Stimulated activated naive CD4-positive, alpha-beta T cell (primary cell): ENCODE results near the gene ELOA.
A peak's percentile ranks its signal among the peaks of the same experiment; 100 is the strongest.
"Not testable (repeated sequence)": the region's sequence is repeated elsewhere in the genome, so short reads cannot be mapped to it uniquely, and the experiment has no call there.

Experiments
- DNase-seq, 6 experiments: peaks; one replicate each; lab custom pipeline; 2025; lab: John Stamatoyannopoulos, UW

The ELOA gene

DNA sequence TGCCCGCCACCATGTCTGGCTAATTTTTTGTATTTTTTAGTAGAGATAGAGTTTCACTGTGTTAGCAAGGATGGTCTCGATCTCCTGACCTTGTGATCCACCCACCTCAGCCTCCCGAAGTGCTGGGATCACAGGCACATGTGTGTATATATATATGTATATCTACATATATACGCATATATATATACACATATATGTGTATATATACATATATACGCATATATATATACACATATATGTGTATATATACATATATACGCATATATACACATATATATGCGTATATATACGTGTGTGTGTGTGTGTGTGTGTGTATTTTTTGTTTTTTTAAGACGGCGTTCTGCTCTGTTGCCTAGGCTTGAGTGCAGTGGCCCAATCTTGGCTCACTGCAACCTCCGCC, 39.9 kb downstream of the ELOA start:
- not testable (repeated sequence) for DNase-seq

DNA sequence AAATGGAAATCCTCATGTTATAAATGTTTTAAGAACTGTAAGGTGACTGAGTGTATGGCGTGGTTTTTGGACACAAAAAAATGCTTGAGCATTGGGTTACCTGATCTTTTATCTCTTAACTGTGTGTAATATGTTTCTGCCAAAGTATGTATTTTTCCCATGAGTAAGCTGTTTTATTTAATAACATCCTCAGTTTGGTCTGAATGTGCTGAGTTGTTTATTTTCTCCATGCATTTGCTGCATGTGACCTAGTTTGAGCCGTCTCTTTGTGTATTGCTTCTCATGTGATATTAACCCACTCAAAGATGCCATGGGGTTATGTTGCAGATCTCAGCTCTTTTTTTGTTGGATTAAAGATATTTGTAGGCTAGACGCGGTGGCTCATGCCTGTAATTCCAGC, 41.6 kb downstream of the ELOA start:
- DNase-seq = no peak

DNA sequence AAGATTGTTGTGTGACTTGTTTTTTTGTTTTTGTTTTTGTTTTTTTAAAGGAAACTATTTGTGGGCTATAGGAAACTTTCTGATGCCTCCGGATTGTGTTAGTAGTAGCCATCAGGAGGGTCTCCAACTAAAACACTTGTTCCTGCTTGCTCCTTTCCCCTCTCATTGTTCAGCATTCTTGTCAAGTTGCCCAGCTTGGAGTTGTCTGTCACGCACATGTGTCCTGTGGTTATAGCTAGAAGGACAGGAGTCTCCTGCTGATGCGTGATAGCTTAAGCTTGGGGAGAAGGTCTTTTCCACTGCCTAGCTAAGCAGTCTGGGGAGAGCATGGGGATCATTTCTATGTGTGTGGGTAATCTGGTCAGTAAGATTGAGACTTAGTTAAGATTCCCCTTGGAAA, 44.4 kb downstream of the ELOA start:
- DNase-seq = no peak

DNA sequence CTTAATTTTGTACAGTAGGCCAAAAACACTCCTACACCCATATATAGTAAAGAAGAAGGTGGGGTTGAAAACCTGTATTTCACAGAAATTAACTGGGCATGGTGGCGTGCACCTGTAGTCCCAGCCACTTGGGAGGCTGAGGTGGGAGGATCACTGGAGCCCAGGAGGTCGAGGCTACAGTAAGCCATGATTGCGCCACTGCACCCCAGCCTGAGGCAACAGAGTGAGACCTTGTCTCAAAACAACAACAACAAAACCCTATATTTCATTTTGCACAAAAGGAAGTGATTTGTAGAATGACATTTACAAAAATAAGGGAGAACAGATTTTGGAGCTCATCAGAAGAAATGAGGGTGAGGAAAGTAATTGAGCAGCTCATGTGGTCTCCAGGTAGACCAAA, 45.4 kb downstream of the ELOA start:
- no peak for DNase-seq

DNA sequence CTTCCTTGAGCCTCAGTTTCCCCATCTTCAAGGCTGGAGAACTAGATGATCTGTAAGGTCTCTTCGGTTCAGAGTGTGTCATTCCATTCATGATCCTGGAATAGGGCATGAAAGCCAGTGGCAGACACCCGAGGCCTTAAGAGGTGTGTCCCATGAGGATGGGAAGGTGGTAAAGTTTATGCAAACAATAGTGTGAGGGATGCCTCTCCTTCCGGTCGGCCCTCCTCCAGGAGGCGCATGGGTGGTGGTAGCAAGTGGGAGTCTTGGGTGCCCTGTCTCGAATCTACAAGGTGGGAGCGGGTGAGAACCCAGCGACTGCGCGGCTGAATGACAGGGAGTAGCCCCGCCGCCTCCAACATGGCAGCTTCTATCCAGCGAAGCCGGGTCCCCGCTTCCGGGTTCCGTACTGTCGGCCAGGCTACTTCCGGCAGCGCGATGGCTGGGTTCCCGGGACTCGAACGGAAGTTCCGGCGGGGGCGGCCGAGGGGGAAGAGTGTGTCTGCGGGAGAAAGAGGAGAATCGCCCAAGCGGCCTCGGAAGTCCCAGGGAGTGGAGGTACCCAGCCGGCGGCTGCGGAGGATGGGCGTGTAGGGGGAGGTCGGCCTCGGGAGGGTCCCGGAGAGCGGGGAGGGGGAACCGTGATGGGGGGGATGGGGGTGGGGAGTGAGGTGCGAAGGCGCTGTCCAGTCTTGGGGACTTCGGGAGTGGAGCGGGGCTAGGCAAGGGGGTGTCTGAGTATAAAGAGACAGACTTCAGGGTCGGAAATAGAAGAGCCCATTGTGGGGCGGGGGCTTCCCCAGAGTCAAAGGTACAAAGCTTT, 47.6 kb downstream of the ELOA start, which contains the start of gene LYPLA2:
Gene LYPLA2, plus strand, starts transcription at position 450 of the 820 bp plus-strand sequence. CDS start 1,538 bp downstream, outside the sequence.
- DNase-seq = peak; percentile 56 to 82 (median 74)

DNA sequence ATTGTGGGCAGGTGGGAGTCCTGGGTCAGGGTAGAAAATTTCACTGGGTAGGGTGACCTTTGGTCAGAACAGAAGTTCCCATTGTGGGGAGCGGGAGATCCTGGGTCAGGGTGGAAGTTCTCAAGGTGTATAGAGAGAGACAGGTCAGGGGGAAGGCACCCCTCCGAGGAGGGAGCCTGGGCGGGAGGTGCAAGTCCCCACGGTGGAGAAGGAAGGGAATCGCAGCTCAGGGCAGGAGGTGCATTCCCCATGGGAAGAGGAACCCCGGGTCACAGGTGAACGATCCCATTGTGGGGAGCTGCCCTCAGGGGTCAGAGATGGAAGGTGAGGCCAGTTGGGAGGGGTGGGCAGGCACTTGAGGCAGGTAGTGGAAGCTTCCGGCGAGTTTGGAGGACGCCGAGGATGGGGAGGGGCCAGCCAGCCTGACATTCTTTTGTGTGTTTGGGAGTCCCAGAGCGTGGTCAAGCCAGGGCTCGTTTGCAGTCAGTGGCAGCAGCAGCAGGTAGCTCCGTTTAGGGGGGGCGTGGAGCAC, 48.3 kb downstream of the ELOA start:
- DNase-seq = peak in 4 of 6 experiments; percentile 10 to 53 (median 33)

DNA sequence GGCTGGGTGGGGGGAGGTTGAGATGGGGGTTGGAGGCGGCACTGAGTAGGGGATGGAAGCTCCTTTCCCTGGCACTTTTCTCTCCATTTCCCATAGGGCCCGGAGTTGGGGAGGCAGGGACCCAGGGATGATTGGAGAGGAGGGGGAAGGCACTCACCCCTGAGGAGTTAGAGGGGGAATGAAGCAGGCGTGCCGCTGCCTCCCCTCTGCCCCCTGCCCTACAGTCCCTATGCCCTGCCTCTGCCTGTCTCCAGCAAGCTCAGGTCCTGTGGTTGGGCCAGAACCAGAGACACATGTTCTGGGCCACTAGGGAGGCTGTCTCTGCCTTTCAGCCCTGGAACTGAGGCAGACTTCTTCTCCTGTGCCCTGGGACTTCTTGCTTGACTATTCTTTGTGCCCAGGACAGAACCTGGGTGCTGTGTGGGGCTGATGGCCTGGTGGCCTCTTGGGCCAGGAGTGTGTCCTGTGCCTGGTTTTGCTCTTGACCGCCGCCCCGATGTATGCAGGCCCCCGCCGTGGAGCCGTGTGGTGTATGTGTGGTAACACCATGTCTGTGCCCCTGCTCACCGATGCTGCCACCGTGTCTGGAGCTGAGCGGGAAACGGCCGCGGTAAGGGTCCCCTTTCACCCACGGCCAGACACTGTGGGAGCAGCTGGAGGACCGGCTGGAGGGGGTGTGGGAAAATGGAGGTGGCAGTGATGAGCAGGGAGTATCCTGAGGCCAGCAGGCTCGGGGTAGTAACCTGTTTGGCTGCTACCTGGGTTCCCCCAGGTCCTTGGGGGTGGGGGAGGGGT, 49.1 kb downstream of the ELOA start:
- no peak for DNase-seq

DNA sequence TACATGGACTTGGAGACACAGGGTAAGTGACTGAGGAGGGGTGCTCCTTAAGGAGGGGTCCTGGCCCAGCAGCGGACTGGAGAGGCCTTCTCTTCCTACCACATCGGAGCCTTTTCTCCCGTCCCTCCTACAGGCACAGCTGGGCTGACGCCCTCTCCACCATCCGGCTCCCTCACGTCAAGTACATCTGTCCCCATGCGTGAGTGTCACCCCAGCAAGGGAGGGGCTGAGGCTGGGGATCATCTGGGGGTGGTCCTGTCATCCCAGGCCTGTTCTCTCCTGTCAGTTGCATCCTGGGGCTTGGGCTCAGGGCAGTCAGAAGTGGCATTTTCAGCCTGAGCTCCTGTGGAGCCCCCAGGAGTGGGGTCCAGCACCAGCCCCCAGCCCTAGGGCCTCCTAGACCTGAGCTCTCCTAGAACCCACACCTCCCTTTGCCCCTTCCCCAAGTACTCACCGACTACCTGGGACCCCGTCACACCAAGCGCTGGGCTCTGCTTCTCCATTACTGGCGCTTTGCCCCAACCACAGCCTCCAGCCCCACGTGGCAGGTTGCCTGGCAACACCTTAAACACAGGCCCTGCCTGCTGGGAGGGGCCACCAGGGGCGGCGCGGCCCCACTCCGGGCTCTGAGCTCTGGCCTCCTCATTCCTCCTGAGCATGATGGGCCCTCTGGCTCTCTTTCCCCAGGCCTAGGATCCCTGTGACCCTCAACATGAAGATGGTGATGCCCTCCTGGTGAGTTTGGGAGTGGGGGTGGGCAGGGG, 49.9 kb downstream of the ELOA start:
- DNase-seq = peak in 2 of 6 experiments; percentile 25 to 38

DNA sequence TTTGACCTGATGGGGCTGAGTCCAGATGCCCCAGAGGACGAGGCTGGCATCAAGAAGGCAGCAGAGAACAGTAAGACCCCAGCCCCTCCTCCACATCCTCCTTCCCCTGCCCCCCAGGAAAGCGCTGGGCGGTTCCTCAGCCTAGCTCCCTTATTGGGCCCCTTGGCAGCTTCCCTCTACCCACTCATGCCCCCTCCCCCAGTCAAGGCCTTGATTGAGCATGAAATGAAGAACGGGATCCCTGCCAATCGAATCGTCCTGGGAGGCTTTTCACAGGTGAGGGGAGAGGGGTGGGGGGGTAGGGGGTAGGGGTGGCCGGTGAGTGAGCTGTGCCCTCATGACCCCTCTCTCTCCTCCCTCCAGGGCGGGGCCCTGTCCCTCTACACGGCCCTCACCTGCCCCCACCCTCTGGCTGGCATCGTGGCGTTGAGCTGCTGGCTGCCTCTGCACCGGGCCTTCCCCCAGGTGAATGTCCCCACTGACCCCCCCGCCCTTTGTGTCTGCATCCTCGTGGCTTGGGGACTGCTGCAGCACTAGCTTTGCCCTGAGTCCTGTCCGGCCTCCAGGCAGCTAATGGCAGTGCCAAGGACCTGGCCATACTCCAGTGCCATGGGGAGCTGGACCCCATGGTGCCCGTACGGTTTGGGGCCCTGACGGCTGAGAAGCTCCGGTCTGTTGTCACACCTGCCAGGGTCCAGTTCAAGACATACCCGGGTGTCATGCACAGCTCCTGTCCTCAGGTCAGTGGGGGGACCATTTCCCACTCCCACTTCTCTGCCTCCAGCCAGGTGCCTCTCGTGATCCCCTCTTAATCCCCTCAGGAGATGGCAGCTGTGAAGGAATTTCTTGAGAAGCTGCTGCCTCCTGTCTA, 50.8 kb downstream of the ELOA start:
- no peak for DNase-seq

DNA sequence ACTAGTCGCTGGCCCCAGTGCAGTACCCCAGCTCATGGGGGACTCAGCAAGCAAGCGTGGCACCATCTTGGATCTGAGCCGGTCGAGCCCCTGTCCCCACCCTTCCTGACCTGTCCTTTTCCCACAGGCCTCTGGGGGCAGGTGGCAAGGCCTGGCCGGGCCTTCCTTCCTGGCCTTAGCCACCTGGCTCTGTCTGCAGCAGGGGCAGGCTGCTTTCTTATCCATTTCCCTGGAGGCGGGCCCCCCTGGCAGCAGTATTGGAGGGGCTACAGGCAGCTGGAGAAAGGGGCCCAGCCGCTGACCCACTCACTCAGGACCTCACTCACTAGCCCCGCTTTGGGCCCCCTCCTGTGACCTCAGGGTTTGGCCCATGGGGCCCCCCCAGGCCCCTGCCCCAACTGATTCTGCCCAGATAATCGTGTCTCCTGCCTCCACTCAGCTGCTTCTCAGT, 51.5 kb downstream of the ELOA start:
- DNase-seq = not testable (repeated sequence)

DNA sequence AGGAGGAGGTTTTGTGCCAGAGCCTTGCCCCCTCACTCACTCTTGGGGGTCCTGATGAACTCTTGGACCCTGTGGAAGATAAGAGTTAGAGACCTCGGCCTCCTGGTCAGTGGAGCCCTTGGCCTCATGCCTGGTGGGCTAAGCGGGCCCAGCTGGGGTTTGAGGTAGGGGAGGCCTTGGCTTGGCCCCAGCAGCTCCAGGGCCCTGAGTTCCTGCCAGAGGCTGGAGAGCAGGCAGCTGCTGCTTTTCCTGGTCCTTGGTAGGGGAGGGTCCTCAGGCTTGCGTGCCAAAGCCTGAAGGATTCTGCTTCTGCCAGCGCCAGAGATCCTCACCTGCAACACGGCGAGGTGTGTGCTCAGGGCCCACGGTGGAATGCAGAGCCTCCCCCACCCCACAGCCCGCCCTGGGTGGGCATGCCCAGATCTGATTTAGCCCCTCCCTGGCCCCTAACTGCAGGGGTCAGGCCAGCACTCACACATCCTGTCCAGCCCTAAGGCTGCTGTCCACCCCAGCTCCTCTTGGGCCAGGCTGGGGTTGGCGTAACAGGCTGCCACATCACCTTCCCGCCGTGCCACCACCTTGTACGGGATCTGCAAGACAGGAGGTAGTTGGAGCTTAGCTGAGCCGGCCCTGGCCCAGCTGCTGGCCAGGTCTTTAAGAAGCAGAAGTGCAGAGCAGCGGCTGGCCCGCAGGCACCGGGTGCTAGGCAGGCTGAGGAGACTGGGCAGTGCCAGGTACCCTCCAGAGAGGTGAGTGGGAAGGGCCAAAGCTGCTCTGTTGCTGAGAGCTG, 52.6 kb downstream of the ELOA start:
- DNase-seq = no peak

DNA sequence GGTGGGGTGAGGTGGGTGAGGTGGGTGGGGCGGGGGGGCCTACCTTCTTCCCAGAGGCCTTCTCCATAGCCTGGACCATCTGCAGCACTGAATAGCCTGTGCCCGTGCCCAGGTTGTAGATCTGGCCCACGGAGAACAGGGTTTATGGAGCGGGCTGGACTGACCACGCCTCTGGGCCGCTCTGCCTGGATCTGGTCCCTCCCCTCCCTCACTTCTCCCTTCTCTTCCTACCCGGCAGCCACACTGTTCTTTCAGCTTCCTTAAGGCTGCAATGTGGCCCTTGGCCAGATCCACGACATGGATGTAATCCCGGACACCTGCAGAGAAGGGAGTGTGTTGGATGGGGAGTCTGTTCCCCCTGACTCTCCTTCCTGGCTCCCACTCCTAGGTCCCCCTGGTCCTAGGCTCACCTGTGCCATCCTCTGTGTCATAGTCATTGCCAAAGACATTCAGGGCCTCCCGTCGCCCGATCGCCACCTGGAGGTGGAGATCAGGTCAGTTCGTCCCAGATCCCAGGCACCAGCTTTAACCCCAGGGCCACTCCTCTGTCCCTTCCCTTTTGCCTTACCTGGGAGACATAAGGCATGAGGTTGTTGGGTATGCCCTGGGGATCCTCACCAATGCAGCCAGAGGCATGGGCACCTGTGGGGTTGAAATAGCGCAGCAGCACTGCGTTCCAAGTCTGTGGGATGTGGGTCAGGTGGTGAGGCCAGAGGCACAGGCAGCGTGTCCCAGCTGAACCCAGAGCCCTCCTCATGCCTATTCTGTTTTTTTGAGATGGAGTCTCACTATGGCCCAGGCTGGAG, 53.4 kb downstream of the ELOA start:
- no peak for DNase-seq

DNA sequence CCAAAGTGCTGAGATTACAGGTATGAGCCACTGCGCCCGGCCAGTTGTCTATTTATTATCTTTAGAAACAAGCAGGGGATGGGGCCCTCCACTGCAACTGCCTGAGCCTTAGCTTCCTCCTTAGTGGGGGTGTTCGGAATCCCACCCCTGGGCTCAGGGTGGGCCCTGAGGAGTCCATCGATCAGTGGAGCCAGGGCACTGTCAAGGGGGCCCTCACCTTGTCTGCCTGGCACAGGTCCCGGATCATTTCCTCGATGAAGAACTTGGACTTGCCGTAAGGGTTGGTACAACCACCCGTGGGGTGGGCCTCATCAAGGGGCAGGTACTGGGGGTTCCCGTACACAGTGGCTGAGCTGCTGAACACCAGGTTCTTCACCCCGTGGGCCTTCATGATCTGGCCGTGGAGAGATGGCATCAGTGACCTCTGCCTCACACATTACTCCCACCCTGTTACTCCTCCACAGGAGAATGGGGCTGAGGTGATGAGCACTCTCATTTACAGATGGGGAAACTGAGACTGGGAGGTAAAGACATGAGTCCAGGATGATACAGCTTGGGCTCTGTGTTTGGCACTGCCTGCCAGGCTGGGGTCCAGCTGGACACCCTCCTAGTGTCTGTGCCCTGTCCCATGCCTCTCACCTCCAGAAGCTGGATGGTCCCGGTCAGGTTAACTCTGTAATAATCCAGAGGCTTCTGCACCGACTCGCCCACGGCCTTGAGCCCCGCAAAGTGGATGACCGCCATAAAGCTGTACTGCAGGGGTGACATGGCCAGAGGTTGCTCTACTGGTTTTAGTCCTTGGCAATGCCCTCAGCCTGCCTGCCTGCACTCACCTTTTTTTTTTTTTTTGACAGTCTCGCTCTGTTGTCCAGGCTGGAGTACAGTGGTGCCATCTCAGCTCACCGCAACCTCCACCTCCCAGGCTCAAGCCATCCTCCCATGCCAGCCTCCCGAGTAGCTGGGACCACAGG, 54.5 kb downstream of the ELOA start:
- DNase-seq = no peak

DNA sequence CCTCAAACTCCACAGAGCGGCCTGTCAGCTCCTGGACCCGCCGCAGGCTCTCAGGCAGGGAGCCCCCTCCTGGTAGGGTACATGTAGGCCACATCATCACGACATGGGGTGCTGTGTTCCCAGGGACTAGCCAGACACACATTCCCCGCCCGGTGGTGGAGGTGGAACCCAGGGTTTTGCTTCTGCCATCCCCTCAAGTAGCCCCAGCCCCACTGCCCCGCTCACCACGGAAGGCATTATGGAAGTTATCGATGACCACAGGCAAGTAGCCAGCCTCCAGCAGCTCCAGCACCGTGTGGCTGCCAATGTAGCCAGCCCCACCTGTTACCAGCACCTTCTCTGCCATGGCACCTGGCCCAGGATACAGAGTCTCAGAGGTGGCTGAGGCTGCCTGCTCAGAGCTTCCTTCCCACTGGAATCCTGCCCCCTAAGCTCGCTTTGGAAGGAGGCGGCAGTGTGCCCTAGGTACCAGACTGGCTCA, 55.4 kb downstream of the ELOA start:
- DNase-seq = no peak

DNA sequence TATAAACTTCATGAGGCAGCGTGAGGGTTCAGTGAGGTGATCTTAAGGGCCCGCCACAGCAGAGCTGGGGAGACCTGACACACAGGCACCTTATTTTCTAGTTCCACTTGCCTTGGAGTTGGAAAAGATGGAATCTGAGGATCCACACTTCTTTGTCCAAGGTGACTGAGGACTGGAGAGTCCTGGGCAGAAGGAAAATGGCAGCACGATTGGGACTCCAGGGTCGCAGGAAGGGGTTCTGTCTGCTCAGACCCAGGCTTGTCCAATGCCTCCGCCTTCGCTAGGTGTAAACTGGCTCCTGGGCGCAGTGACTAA, 55.9 kb downstream of the ELOA start:
- DNase-seq = no peak

DNA sequence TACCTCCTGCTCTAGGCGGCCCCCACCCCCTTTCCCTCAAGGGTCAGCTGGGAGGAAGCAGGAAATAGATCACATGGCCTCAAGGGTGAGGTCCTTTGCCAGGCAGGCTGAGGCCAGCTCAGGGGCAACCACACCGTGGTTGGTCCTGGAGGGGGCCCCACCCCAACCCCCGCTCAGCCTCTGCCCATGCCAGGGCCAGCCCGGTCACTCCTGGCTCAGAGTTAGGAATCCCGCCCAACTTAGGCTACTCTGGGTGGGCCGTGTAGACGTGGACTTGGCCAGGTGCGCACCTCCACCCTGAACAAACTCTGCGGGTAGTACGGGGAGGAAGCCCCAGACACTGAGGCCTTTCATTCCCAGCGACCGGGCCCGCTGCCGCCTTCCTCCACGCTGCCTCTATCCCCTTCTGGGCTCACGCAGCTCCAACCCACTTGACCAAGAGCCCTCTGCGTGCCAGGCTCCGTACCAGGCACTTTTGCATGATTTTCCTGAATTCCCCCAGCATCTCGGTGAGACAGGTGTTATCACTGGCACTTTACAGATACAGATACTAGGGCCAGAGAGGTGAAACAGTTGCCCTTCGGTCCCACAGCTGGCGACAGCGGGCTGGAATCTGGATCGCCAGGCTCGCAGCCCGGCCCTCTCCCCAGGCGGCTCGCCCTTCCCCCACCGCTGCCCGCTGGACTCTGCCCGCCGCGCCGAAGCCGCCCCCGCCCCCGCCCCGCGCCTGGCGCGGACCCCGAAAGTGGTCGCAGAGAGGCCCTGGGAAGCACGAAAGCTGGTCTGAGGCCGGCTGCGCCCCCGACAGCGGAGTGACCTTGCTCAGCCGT, 56.5 kb downstream of the ELOA start:
- DNase-seq = peak in 1 of 6 experiments; percentile 11
